Fibroblast of gingiva (primary cell): ENCODE data around the gene RPUSD2.
A peak's percentile ranks its signal among the peaks of the same experiment; 100 is the strongest.

Source experiments
- DNase-seq: peaks from one replicate; pipeline ENCODE4 v3.0.0-alpha.2; 2011; ENCODE audit warnings: low read depth

The RPUSD2 gene, protein sequence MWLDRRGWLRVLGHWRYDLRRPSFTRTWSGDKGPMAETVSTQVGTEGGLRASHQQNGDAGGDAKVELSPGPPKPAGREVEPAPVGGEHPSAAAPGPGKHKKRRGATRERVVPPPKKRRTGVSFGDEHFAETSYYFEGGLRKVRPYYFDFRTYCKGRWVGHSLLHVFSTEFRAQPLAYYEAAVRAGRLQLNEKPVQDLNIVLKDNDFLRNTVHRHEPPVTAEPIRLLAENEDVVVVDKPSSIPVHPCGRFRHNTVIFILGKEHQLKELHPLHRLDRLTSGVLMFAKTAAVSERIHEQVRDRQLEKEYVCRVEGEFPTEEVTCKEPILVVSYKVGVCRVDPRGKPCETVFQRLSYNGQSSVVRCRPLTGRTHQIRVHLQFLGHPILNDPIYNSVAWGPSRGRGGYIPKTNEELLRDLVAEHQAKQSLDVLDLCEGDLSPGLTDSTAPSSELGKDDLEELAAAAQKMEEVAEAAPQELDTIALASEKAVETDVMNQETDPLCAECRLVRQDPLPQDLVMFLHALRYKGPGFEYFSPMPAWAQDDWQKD

DNA sequence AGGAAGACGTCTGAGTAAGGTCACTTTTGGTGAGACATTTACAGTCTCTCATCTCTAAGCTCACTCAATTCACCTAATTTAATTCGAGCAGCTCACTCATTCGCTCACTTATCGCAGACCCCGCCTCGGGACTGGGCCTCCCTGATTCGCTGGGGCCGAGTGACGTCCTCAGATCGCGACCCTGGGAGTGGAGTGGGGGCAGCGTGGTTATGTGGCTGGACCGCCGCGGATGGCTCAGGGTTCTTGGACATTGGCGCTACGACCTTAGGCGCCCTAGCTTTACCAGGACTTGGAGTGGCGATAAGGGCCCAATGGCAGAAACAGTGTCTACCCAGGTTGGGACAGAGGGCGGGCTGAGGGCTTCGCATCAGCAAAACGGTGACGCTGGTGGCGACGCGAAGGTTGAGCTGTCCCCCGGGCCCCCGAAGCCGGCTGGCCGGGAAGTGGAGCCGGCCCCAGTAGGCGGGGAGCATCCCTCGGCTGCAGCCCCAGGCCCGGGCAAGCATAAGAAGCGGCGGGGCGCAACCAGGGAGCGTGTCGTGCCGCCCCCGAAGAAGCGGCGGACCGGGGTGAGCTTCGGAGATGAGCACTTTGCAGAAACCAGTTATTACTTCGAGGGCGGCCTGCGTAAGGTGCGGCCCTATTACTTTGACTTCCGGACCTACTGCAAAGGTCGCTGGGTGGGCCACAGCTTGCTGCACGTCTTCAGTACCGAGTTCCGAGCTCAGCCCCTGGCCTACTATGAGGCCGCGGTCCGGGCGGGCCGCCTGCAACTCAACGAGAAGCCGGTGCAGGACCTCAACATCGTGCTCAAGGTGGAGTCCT lies at the start of gene RPUSD2:
Gene RPUSD2 (plus strand): TSS at position 171 of the 825 bp plus-strand sequence. CDS start 39 bp downstream, at position 210.
- DNase-seq = peak; percentile 82

DNA sequence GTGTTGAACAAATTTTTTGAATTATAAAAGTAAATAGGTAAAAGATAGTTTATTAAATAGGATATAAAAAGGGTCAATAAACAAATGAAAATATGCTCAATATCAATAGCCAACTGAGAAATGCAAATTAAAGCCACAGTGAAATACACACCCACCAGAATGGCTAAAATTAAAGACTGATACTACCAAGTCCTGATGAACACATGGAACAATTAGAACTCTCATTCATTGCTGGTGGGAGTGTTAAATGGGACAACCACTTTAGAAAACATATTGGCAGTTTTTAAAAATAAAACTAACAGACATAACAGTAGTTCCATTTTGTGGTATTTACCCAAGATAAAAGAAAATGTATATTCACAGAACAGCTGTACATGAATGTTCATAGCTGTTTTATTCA lies 45.5 kb upstream of the RPUSD2 start:
- no peak for DNase-seq

DNA sequence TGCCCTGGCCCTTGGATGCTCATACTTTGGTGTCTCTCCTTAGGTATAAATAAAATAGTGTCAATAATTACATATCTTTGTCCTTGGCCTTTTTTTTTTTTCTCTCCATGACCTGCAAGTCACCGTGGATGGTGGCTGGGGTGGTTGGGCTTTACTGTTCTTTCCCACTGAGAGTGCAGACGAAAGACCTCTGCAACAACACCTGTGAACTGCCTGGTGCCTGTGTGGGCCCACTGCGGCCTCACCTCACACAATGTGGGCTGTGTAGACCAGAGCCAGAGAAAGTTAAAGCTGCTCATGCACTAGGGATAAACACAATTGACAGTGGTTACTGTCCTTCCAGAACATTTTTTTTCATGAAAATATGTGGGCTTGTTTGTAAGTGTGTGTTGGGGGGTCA lies 43.2 kb upstream of the RPUSD2 start:
- no peak for DNase-seq

DNA sequence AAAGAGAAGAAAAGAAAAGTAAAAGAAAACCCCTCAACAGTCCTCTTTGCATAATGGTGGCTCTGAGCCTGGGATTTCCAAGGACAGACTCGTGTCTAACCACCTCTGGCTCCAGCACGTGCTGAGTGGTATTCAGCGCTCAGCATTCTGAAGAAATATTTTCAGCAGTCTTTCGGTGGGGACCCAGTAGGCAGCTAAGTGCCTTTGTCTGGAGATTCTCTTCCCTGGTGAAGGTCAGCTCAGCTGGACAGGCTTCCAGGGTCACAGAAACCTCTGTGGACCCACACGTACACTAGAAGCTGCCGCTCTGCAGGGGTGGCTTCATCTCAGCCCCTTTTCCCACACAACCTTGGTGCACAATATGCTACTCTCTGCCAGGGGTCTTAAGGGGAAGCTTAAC lies 40.3 kb upstream of the RPUSD2 start:
- DNase-seq = no peak

DNA sequence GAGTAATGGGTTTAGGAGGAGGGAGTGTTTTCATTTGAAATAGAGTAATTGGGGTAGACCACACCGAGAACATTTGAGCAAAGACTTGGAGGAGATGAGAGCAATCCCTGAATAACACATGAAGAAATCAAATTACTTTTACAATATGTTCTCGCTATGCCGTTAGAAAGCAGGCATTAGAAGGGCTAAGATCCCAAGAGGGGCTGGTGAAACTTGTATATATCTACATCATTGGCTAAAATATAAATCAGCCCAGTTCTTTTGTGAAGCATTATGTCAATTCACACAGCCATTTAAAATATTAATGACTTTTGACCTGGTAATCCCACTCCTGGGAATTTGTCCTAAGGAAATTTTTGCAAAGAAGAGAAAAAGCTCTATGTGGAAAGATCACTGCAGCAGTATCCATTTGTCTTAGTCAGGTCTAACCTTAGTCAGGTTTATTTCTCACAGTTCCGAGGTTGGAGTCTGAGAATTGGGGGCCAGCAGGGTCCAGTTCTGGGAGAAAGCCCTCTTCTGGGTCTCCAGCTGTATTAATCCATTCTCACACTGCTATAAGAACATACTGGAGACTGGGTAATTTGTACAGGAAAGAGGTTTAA lies 35.2 kb upstream of the RPUSD2 start:
- no peak for DNase-seq

DNA sequence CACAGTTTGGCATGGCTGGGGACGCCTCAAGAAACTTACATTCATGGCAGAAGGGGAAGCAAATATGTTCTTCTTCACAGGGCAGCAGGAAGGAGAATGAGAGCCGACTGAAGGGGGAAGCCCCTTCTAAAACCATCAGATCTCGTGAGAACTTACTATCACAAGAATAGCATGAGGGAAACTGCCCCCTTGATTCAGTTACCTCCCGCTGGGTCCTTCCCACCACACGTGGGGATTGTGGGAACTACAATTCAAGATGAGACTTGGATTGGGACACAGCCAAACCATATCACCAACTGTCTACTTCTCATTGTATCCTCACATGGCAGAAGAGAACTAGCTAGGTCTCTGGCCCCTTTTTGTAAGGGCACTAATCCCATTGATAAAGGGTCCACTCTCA lies 34.7 kb upstream of the RPUSD2 start:
- no peak for DNase-seq

DNA sequence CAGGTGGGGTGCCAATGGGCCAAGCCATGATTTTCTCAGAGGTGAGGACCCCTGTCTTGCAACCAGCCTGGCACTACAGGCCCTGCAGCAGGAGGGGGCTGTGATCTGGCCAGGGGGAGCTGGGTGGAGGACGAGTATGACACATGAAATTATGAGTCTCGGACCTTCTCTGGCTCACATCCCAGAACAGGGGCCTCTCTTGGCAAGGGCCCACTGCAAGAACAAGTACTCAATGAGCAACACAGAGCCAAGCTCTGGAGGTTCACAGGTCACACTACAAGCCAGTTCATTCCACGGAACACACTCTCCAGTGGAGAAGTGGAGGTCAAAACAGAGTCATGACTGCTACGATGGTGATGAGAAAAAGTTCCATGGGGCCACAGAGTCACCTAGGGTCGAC lies 32.6 kb upstream of the RPUSD2 start:
- no peak for DNase-seq

DNA sequence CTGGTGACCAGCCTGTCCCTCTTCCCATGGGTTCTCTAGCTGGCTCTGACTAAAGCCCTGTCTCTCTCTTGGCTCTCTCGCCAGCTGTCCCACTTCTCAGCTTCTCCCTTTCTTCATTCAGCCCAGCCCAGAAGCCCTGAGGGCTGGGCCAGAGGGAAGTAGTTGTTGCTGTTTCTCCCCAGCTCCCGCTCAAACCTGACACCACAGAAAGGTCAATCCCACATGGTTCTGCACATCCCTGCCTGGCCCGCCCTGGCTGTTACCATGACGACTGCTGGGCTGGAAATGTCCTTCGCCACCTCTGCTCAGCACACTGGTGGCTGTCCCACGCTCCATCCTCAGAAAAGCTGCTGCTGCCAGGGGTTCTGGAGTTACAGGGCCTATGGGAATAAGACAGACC lies 30.1 kb upstream of the RPUSD2 start:
- DNase-seq = no peak

DNA sequence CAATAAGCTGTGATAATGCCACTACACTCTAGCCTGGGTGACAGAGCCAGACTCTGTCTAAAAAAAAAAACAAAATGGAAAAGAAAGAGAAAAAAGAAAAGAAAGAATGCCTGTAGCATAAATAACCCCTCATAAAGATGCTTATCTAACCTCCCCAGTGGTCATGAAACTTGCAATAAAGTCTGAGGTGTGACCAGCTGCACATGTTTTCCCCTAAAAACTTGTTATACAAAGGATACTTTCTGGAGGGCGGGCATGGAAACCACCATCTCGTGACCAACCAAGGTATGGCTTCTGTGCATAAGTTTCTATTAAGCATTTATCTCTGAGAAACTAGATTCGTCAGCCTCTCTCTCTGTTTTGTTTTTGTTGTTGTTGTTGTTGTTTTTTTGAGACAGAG lies 26.0 kb upstream of the RPUSD2 start:
- DNase-seq = no peak

DNA sequence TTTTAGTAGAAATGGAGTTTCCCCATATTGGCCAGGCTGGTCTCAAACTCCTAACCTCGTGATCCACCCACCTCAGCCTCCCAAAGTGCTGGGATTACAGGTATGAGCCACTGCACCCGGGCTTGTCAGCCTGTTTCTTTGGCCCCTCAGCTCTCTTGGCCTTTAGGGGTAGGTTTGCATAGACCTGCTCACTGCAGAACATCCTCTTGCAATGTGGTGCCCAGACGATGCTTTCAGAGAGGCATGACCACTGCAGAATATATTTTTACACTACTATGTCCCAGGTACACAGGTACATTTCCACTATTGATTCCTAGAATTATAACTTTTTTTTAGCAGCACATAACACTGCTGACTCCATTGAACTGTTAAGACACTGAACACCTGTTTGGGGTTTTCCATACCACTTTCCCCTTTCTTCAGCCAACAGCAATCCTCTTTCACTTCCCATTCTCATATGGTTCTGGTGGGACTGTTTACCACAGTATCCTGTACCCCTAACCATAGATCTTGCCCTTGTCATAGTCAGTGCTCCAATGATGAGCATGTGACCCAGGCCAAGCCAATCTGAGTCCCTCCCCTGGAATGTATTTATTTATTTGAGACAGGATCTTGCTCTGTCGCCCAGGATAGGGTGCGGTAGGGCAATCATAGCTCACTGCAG lies 25.3 kb upstream of the RPUSD2 start:
- no peak for DNase-seq

DNA sequence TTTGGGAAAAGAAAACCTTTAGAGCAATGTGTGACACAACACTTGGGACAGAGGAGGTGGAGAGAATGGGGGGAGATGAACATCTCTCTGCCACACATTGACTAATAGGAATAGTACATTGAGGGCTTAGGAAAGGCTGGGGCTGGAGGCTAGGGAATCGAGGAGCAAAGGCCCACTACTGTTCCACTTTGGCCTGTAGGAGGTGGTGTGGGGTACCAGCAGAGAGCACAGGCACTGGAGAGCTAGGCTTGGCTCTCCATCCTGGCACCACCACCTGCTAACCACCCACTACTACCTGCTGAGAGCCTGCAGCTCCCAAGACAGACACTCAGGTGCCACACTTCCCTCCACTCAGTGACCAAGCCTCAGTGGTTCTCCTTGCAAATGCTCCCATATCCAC lies 23.6 kb upstream of the RPUSD2 start:
- DNase-seq = no peak

DNA sequence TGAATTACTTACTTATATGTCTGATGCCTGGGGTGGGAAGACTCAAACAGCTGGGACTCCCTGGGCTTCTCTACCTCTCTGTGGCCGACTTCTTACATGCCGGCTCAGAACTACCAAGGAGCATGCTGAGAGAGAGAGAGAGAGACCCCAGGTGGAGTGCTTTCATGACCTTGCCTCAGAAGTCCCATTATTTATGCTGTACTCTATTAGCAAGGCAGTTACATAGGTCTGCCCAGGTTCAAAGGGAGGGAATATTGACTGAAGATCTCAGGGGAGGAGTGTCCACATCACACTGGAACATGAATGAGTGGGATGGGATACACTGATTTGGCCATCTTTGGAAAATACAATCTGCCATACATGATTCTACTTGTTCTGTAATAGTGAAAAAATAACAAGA lies 20.5 kb upstream of the RPUSD2 start:
- no peak for DNase-seq

DNA sequence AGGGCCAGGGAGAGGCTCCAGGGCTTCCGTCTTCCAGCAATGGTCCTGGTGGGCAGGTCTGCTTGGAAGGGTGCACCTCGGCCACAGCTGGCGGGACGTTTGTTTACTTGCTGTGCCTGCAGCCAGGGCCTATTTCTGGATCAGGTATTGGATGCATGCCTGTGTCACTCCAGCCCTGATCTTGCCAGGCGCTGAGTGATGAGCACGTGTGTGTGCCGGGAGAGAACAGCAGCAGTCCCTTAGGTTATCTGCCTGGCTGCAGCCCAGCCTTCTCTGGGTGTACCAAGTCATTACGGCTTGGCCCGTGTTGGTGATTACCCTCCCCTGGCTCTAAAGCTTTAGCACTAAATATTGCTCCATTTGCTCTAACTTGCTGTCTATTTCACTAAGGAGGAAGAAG lies 19.2 kb upstream of the RPUSD2 start:
- DNase-seq = no peak

DNA sequence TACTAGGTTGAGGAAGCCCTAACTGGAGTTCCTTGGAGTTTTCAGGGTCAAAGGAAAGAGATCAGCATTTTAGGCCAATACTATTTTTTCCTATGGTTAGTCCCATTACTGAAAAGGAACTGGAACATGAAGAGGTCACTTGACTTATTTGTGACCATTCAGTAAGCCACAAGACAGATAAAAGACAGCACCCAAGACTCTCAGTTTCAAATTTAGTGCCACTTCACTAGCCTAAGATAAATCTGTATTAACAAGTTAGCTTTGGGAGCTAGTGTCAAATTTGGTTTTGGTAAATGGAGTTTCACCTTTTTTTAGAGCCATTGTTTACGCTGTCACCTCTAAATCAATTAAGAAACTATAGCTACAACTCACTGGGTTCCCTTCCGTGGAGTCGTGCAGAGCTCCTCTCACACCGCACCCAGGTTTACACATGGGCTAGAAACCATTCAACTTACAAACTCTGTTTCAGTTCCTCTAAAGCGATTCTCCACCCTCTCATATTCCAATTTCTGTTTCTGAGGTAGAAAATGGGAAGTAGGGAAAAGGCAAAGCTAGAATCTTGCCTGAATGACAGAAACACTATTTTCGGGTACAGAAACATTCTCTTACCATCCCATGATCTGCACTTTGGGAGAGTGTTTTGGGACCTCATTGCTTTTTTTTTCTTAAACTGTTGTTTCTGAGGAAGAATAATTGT lies 18.6 kb upstream of the RPUSD2 start:
- DNase-seq = no peak

DNA sequence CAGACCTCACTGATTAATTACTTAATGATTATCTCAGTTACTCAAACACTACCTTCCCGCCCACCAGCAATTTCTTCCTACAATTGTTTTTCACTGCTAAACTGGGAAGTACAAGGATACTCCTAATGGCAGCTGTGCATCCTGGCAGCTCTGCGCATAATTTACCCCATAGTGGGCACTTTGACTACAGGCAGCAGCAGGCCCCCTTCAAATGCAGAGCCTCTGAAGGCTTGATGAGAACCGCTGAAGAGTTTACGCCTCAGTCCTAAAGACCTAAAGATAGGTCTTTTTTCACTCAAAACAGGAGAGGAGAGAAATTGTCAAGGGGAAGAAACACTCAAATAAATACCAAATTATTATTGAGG lies 15.0 kb upstream of the RPUSD2 start:
- no peak for DNase-seq

DNA sequence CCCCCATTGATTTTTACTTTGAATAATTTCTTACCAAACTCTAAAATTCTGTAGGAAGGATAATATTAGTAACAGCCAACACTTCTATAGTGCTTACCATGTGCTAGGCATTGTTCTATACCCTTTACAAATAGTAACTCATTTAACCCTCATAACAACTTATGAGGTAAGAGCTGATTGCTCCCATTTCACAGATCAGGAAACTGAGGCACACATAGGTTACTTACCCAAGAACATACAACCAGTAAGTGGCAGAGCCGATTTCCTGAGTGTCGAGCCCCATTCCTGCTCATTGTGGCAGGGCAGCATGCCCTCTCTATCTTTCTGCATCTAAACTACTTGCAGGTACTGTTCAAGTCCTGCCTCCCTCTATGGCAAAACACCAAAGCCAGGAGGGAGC lies 13.2 kb upstream of the RPUSD2 start:
- no peak for DNase-seq

DNA sequence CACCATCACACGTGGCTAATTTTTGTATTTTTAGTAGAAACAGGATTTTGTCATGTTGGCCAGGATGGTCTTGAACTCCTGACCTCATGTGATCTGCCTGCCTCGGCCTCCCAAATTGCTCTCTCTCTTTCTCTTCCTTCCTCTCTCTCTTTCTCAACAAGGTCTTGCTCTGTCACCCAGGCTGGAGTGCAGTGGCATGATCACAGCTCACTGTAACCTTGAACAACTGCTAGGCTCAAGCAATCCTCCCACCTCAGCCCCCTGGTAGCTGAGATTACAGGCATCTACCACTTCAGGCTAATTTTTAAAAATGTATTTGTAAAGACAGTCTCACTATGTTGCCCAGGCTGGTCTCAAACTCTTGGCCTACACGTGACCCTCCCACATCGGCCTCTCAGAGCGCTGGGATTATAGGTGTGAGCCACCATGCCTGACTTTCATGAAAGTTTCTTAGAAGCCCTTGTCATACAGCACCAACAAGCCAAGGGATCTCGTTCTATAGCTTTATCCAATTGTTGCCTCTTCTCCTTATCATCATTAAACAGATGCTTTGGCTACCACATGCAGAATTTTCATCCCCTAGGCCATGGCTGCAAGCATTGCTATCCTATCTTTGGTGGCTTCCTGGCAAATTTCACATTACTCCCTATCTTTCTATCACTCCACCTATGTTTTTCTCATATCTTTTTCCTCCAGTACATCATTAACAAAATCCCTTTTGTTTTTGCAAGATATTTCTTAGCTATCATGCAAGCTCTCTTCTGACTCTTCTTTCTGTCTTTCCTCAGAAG lies 10.0 kb upstream of the RPUSD2 start:
- DNase-seq = no peak

DNA sequence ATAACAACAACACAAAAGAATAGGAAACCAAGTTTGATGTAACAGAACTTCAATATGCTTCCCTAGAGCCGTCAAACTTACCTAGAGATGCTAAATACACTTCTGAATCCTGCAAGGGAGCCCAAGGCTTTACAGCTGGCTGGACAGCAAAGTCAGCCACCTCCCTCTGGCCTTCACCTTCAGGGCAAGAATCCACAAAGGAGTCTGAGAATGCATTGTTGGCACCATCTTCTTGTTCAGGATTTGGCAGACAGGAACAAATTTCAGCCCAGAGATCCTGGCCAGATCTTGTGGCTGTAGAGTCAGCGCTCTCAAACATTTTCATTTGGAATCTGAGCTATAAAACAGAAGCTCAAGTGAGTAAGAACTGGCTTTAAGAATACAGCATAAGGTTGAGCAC lies 6.4 kb upstream of the RPUSD2 start:
- DNase-seq = no peak

DNA sequence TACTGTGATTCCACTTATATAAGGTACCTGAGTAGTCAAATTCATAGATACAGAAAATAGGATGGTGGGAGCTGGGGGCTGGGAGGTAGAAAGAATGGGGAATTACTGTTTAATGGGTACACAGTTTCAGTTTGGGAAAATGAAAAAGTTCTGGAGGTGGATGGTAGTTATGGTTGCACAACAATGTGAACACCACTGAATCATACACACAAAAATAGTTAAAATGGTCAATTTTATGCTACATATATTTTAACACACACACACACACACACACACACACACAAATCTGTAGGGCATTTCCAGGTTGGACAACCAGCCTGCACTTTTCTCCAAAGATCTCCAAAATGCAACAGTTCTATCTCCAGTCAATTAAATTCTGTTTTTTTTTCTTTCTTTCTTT lies 5.7 kb upstream of the RPUSD2 start:
- no peak for DNase-seq

DNA sequence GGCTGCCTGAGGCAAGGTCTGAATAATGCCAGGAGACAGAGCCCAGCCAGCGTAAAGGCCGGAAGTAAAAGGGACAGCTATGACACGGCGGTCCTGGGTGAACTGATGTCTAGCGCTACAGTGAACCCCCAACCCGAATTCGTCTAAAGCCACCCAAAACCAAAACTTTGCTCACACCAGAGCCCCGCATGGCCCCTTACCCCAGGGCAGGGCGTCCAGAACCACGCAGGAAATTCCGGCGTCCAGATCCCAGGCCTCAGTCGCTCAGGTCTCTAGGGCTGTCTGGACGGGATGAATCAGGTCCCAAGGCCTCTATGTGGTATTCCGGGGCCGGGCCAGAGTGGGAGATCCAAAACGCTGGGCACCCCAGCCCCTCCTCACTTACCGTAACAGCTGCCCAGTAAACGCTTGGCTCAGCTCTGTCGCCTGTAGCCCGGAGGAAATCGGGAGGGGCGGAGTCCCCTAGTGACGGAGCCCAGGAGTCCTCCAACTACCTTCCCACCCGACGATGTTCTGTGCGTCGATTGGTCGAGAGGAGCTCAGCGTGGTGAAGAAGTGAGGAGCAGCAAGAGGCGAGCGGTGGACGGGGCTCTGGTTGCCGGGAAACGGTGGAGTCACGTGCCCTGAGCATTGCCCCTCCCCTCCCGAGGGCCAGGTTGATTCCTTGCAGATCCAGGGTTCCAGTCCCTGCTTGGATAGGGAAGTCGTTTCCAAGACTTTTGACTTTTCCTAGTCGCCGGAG lies 4.3 kb upstream of the RPUSD2 start, which contains the start of gene CCDC32:
Gene CCDC32 (minus strand): TSS at position 452 of the 742 bp plus-strand sequence. CDS start 2,027 bp downstream, outside the sequence.
- peak; percentile 97 for DNase-seq
